ENCODE measurements around the gene LY9. TPM values are rescaled to one million over a fixed set of nuclear protein-coding genes. Genes with fewer than 3 reads are reported as not detected.
A peak's percentile ranks its signal among the peaks of the same experiment; 100 is the strongest.

Gene LY9
- total and polyA plus RNA-seq, 2 of the 13 experiments (the other 11 are each of a cell fraction or from before 2014, with no cell fraction given) = not detected

DNA sequence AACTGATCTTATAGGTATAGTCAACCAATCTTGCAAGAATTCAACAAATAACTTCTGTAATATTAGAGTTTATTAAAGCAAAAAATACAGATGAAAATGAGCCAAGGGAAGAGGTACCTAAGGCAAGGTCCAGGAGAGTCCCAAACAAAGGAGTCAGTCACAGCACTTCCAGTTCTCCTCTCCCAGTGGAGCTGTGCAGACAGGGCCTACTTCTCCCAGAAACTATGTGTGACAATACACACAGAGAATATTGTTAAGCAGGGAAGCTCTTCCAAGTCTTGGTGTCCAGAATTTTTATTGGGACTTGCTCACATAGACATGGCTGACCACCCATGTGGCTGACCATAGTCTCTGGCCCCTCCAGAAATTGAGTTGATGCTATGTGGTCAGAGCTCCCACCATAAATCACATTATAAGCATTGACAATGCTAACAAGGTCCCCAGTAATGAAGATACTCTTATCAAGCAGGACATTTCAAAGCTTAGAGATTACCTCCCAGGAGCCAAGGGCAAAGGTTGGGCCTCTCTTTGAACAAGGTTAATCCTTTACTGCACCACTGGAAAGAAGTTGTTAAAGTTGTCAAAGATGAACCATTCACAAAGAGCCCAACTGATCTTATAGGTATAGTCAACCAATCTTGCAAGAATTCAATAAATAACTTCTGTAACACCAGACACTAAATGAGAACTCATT, 70.2 kb downstream of the LY9 start (continued):
- TF ChIP-seq, protein P1, sequence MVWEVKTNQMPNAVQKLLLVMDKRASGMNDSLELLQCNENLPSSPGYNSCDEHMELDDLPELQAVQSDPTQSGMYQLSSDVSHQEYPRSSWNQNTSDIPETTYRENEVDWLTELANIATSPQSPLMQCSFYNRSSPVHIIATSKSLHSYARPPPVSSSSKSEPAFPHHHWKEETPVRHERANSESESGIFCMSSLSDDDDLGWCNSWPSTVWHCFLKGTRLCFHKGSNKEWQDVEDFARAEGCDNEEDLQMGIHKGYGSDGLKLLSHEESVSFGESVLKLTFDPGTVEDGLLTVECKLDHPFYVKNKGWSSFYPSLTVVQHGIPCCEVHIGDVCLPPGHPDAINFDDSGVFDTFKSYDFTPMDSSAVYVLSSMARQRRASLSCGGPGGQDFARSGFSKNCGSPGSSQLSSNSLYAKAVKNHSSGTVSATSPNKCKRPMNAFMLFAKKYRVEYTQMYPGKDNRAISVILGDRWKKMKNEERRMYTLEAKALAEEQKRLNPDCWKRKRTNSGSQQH (CRISPR knock-in tag; IDR thresholded peaks at IDR 0.05; ENCODE audit: low read depth) = no peak
- TF ChIP-seq FIP1L1 (IDR thresholded peaks at IDR 0.05; ENCODE audit: borderline replicate concordance, insufficient read depth, low read depth, low read length) (no peak), ZNF101 (CRISPR knock-in tag; IDR thresholded peaks at IDR 0.05; ENCODE audit: borderline replicate concordance, low read depth) (no peak), PHF8 (CRISPR knock-in tag; IDR thresholded peaks at IDR 0.05) (no peak), NFE2L1 (CRISPR knock-in tag; IDR thresholded peaks at IDR 0.05; ENCODE audit: borderline replicate concordance) (no peak), ZNF12 (CRISPR knock-in tag; IDR thresholded peaks at IDR 0.05) (peak; percentile 59; the same call in 1 of the 2 replicates), ZNF766 (CRISPR knock-in tag; IDR thresholded peaks at IDR 0.05; ENCODE audit: borderline replicate concordance) (no peak), CBX1 (IDR thresholded peaks at IDR 0.05; ENCODE audit: low read depth) (no peak), ZFP1 (CRISPR knock-in tag; IDR thresholded peaks at IDR 0.05) (no peak)
- TF ChIP-seq, protein P2, sequence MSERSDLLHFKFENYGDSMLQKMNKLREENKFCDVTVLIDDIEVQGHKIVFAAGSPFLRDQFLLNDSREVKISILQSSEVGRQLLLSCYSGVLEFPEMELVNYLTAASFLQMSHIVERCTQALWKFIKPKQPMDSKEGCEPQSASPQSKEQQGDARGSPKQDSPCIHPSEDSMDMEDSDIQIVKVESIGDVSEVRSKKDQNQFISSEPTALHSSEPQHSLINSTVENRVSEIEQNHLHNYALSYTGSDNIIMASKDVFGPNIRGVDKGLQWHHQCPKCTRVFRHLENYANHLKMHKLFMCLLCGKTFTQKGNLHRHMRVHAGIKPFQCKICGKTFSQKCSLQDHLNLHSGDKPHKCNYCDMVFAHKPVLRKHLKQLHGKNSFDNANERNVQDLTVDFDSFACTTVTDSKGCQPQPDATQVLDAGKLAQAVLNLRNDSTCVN (CRISPR knock-in tag; IDR thresholded peaks at IDR 0.05; ENCODE audit: borderline replicate concordance) = no peak
- TF ChIP-seq, protein P3, sequence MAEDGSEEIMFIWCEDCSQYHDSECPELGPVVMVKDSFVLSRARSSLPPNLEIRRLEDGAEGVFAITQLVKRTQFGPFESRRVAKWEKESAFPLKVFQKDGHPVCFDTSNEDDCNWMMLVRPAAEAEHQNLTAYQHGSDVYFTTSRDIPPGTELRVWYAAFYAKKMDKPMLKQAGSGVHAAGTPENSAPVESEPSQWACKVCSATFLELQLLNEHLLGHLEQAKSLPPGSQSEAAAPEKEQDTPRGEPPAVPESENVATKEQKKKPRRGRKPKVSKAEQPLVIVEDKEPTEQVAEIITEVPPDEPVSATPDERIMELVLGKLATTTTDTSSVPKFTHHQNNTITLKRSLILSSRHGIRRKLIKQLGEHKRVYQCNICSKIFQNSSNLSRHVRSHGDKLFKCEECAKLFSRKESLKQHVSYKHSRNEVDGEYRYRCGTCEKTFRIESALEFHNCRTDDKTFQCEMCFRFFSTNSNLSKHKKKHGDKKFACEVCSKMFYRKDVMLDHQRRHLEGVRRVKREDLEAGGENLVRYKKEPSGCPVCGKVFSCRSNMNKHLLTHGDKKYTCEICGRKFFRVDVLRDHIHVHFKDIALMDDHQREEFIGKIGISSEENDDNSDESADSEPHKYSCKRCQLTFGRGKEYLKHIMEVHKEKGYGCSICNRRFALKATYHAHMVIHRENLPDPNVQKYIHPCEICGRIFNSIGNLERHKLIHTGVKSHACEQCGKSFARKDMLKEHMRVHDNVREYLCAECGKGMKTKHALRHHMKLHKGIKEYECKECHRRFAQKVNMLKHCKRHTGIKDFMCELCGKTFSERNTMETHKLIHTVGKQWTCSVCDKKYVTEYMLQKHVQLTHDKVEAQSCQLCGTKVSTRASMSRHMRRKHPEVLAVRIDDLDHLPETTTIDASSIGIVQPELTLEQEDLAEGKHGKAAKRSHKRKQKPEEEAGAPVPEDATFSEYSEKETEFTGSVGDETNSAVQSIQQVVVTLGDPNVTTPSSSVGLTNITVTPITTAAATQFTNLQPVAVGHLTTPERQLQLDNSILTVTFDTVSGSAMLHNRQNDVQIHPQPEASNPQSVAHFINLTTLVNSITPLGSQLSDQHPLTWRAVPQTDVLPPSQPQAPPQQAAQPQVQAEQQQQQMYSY (CRISPR knock-in tag; IDR thresholded peaks at IDR 0.05) = no peak
- TF ChIP-seq, protein P4, sequence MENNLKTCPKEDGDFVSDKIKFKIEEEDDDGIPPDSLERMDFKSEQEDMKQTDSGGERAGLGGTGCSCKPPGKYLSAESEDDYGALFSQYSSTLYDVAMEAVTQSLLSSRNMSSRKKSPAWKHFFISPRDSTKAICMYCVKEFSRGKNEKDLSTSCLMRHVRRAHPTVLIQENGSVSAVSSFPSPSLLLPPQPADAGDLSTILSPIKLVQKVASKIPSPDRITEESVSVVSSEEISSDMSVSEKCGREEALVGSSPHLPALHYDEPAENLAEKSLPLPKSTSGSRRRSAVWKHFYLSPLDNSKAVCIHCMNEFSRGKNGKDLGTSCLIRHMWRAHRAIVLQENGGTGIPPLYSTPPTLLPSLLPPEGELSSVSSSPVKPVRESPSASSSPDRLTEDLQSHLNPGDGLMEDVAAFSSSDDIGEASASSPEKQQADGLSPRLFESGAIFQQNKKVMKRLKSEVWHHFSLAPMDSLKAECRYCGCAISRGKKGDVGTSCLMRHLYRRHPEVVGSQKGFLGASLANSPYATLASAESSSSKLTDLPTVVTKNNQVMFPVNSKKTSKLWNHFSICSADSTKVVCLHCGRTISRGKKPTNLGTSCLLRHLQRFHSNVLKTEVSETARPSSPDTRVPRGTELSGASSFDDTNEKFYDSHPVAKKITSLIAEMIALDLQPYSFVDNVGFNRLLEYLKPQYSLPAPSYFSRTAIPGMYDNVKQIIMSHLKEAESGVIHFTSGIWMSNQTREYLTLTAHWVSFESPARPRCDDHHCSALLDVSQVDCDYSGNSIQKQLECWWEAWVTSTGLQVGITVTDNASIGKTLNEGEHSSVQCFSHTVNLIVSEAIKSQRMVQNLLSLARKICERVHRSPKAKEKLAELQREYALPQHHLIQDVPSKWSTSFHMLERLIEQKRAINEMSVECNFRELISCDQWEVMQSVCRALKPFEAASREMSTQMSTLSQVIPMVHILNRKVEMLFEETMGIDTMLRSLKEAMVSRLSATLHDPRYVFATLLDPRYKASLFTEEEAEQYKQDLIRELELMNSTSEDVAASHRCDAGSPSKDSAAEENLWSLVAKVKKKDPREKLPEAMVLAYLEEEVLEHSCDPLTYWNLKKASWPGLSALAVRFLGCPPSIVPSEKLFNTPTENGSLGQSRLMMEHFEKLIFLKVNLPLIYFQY (CRISPR knock-in tag; IDR thresholded peaks at IDR 0.05; ENCODE audit: borderline replicate concordance) = no peak
- TF ChIP-seq, protein P5, sequence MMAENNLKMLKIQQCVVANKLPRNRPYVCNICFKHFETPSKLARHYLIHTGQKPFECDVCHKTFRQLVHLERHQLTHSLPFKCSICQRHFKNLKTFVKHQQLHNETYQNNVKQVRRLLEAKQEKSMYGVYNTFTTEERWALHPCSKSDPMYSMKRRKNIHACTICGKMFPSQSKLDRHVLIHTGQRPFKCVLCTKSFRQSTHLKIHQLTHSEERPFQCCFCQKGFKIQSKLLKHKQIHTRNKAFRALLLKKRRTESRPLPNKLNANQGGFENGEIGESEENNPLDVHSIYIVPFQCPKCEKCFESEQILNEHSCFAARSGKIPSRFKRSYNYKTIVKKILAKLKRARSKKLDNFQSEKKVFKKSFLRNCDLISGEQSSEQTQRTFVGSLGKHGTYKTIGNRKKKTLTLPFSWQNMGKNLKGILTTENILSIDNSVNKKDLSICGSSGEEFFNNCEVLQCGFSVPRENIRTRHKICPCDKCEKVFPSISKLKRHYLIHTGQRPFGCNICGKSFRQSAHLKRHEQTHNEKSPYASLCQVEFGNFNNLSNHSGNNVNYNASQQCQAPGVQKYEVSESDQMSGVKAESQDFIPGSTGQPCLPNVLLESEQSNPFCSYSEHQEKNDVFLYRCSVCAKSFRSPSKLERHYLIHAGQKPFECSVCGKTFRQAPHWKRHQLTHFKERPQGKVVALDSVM (CRISPR knock-in tag; IDR thresholded peaks at IDR 0.05) = no peak

Measured in HepG2 (cell line).